ENCODE results near the gene METTL25B.
"Not testable (repeated sequence)": the region's sequence is repeated elsewhere in the genome, so short reads cannot be mapped to it uniquely, and the experiment has no call there.

The METTL25B gene

GRCh38 chr1:156748670-156749418 is 20.6 kb downstream of the METTL25B start:
- DNase-seq (ENCODE audit: low read depth): no peak

- no peak for DNase-seq (ENCODE audit: low read depth)
Measured at GRCh38 chr1:156749419-156750118, 21.3 kb downstream of the METTL25B start.

- DNase-seq (ENCODE audit: low read depth): no peak
Measured at GRCh38 chr1:156750191-156750672, 22.0 kb downstream of the METTL25B start.

- DNase-seq (ENCODE audit: low read depth): no peak
Measured at GRCh38 chr1:156750711-156751450, 22.6 kb downstream of the METTL25B start.

- no peak for DNase-seq (ENCODE audit: low read depth)
Measured at GRCh38 chr1:156751451-156751756, 23.1 kb downstream of the METTL25B start, which contains the start of gene HDGF. HDGF (minus strand) TSS chr1:156751675; CDS start chr1:156751429, 246 bp downstream.

- DNase-seq (ENCODE audit: low read depth): peak; percentile 97
Measured at GRCh38 chr1:156751757-156752481, 23.6 kb downstream of the METTL25B start.

GRCh38 chr1:156752843-156753482 is 24.7 kb downstream of the METTL25B start:
- DNase-seq (ENCODE audit: low read depth): no peak

- no peak for DNase-seq (ENCODE audit: low read depth)
Measured at GRCh38 chr1:156754219-156754618, 25.9 kb downstream of the METTL25B start.

- DNase-seq (ENCODE audit: low read depth): no peak
Measured at GRCh38 chr1:156755527-156755950, 27.3 kb downstream of the METTL25B start.

GRCh38 chr1:156756355-156756754 is 28.1 kb downstream of the METTL25B start:
- DNase-seq (ENCODE audit: low read depth): no peak

GRCh38 chr1:156757572-156758253 is 29.4 kb downstream of the METTL25B start:
- DNase-seq (ENCODE audit: low read depth): not testable (repeated sequence)

- no peak for DNase-seq (ENCODE audit: low read depth)
Measured at GRCh38 chr1:156760092-156760795, 32.0 kb downstream of the METTL25B start.

GRCh38 chr1:156760796-156761104 is 32.5 kb downstream of the METTL25B start:
- DNase-seq (ENCODE audit: low read depth): no peak

GRCh38 chr1:156765136-156765535 is 36.9 kb downstream of the METTL25B start:
- DNase-seq (ENCODE audit: low read depth): not testable (repeated sequence)

GRCh38 chr1:156765666-156766065 is 37.4 kb downstream of the METTL25B start:
- DNase-seq (ENCODE audit: low read depth): no peak

- no peak for DNase-seq (ENCODE audit: low read depth)
Measured at GRCh38 chr1:156766298-156767100, 38.2 kb downstream of the METTL25B start.

- DNase-seq (ENCODE audit: low read depth): peak; percentile 95
Measured at GRCh38 chr1:156767101-156767878, 39.0 kb downstream of the METTL25B start, which contains the start of gene PRCC. PRCC (plus strand) TSS chr1:156767535; CDS start chr1:156767772, 237 bp downstream.

- no peak for DNase-seq (ENCODE audit: low read depth)
Measured at GRCh38 chr1:156767879-156768604, 39.8 kb downstream of the METTL25B start.
